GM23338 (cell line): ENCODE data around the gene NSMCE1. TPM values are rescaled to one million over a fixed set of nuclear protein-coding genes. Genes with fewer than 3 reads are reported as not detected.

Experiments
- ATAC-seq: fragments of 200-7000 bp; cut with Tn5 transposase; 3 replicates; pipeline ENCODE4 v1.9.1; 2020
- DNase-seq: peaks from one replicate; pipeline ENCODE4 v3.0.0-alpha.2; 2015; ENCODE audit warnings: low spot score
- H2AFZ ChIP-seq: fragments of 200-600 bp; sonication (generic); 2 replicates; pipeline ENCODE4 v1.8.0; 2016; ENCODE audit warnings: antibody characterized with exemption, mild to moderate bottlenecking, moderate library complexity
- H3F3A ChIP-seq: fragments of 200-600 bp; sonication (generic); replicated peaks from 2 replicates; pipeline ENCODE4 v1.8.0; 2017; ENCODE audit warnings: antibody characterized with exemption, mixed run types, low read depth
- H3K27ac ChIP-seq: fragments of 200-600 bp; sonication (generic); 2 replicates; pipeline ENCODE4 v1.6.1; 2016; ENCODE audit warnings: low read depth
- H3K27me3 ChIP-seq: fragments of 200-600 bp; sonication (generic); 2 replicates; pipeline ENCODE4 v1.8.0; 2016; ENCODE audit warnings: mild to moderate bottlenecking, mixed run types, moderate library complexity; ENCODE audit not compliant: insufficient read depth
- H3K36me3 ChIP-seq: fragments of 200-600 bp; sonication (generic); 2 replicates; pipeline ENCODE4 v1.8.0; 2016; ENCODE audit warnings: mild to moderate bottlenecking; ENCODE audit not compliant: insufficient read depth
- H3K4me1 ChIP-seq: fragments of 200-600 bp; sonication (generic); 2 replicates; pipeline ENCODE4 v1.8.0; 2016; ENCODE audit warnings: mild to moderate bottlenecking, moderate library complexity; ENCODE audit not compliant: insufficient read depth
- H3K4me2 ChIP-seq: fragments of 200-600 bp; sonication (generic); 2 replicates; pipeline ENCODE4 v1.7.1; 2017; ENCODE audit warnings: mixed run types
- H3K4me3 ChIP-seq: fragments of 200-600 bp; sonication (generic); 2 replicates; pipeline ENCODE4 v1.6.1; 2016; ENCODE audit warnings: mixed run types
- H3K79me2 ChIP-seq: fragments of 200-600 bp; sonication (generic); replicated peaks from 2 replicates; pipeline ENCODE4 v1.8.0; 2017; ENCODE audit warnings: mild to moderate bottlenecking; ENCODE audit not compliant: insufficient read depth
- H3K9me2 ChIP-seq: fragments of 200-600 bp; sonication (generic); 2 replicates; pipeline ENCODE4 v1.8.0; 2017; ENCODE audit not compliant: insufficient read depth
- H4K20me1 ChIP-seq: fragments of 200-600 bp; sonication (generic); replicated peaks from 2 replicates; pipeline ENCODE4 v1.8.0; 2017; ENCODE audit warnings: mild to moderate bottlenecking; ENCODE audit not compliant: insufficient read depth
- H3K27ac Mint-ChIP-seq: 2 replicates; pipeline ENCODE4 v1.8.0; 2020; ENCODE audit warnings: inconsistent platforms, mild to moderate bottlenecking, moderate library complexity, mixed read lengths
- H3K27me3 Mint-ChIP-seq: 3 replicates; pipeline ENCODE4 v1.8.0; 2022; ENCODE audit warnings: low read depth, mild to moderate bottlenecking, moderate library complexity, mixed read lengths, inconsistent platforms; ENCODE audit not compliant: insufficient read depth, poor library complexity
- H3K36me3 Mint-ChIP-seq: 3 replicates; pipeline ENCODE4 v1.8.0; 2021; ENCODE audit warnings: low read depth, mild to moderate bottlenecking, inconsistent platforms, moderate library complexity, mixed read lengths
- H3K4me1 Mint-ChIP-seq: 3 replicates; pipeline ENCODE4 v1.8.0; 2020; ENCODE audit warnings: mild to moderate bottlenecking, inconsistent platforms, mixed read lengths
- H3K4me3 Mint-ChIP-seq: 3 replicates; pipeline ENCODE4 v1.8.0; 2021; ENCODE audit warnings: moderate library complexity, mild to moderate bottlenecking, inconsistent platforms, mixed read lengths
- H3K9me3 Mint-ChIP-seq: 3 replicates; pipeline ENCODE4 v1.8.0; 2020; ENCODE audit warnings: moderate library complexity, mild to moderate bottlenecking, inconsistent platforms, mixed read lengths
- ETS1 ChIP-seq: IDR thresholded peaks from 2 replicates; pipeline ENCODE4 v1.6.1; 2016; ENCODE audit warnings: antibody characterized with exemption
- EZH2 ChIP-seq: fragments of 200-600 bp; sonication (generic); IDR thresholded peaks from one replicate; pipeline ENCODE4 v1.8.0; 2017; ENCODE audit warnings: antibody characterized with exemption, mild to moderate bottlenecking, low read depth; ENCODE audit not compliant: unreplicated experiment
- EZH2phosphoT487 ChIP-seq: fragments of 200-600 bp; sonication (generic); IDR thresholded peaks from one replicate; pipeline ENCODE4 v1.8.1; 2018; ENCODE audit warnings: antibody characterized with exemption; ENCODE audit not compliant: unreplicated experiment
- POLR2AphosphoS5 ChIP-seq: IDR thresholded peaks from 2 replicates; pipeline ENCODE4 v1.6.1; 2016; ENCODE audit warnings: antibody characterized with exemption, low read depth
- STAT1 ChIP-seq: IDR thresholded peaks from one replicate; pipeline ENCODE4 v1.6.1; 2016; ENCODE audit warnings: antibody characterized with exemption; ENCODE audit not compliant: unreplicated experiment
- ZNF114 ChIP-seq: fragments of 250-450 bp; sonication (Bioruptor Pico); IDR thresholded peaks from 2 replicates; pipeline ENCODE4 v1.5.0; 2020; ENCODE audit warnings: mild to moderate bottlenecking, moderate library complexity
- ZNF331 ChIP-seq: fragments of 250-450 bp; sonication (Bioruptor Pico); IDR thresholded peaks from 2 replicates; pipeline ENCODE4 v1.5.0; 2020; ENCODE audit warnings: low read depth, mild to moderate bottlenecking, moderate library complexity
- polyA plus RNA-seq: library from polyadenylated mRNA; unstranded; fragments of >200 nt; fragmentation: Nextera tagmentation; extraction: Ambion mirVana; gene quantifications from 2 replicates; pipeline ENCODE4 v1.2.1, GENCODE V29; 2016
- total RNA-seq: library from RNA; depleted of rRNA; stranded (reverse); fragments of >200 nt; shearing (Covaris generic); gene quantifications from 2 replicates; pipeline ENCODE4 v1.2.3, GENCODE V29; 2014
- TF ChIP-seq, protein P1 (sequence below): IDR thresholded peaks from one replicate; pipeline ENCODE4 v1.6.1; 2018; ENCODE audit warnings: antibody characterized with exemption; ENCODE audit not compliant: unreplicated experiment
- TF ChIP-seq, protein P2 (sequence below): fragments of 250-450 bp; sonication (Bioruptor Pico); IDR thresholded peaks from 2 replicates; pipeline ENCODE4 v1.5.0; 2020; ENCODE audit warnings: mild to moderate bottlenecking, moderate library complexity

The NSMCE1 gene
- total and polyA plus RNA-seq, 2 experiments from 2014 or later = 30.6 to 50.8 TPM

DNA sequence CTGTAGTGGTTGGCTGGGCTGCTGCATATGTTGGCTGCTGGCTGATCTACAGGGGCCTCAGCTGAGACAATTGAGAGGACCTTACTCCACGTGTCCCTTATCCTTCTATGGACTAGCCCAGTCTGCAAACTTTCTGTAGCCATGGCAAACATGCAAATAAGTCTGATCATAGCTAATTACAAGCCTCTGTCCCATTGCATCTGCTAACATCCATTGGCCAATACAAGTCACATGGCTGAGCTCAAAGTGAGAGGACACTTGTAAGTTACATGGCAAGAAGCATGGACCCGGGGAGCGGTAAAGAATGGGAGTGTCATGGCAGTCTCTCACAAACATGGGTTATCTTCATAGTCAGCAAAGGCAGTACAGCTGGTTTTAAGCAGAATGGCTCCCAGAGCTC lies 33.6 kb upstream of the NSMCE1 start:
- peaks cover 5% of the 10 kb centered on the region for H3K36me3 Mint-ChIP-seq
- H3K27me3 ChIP-seq = no peaks in the 10 kb centered on the region
- TF ChIP-seq, protein P1, sequence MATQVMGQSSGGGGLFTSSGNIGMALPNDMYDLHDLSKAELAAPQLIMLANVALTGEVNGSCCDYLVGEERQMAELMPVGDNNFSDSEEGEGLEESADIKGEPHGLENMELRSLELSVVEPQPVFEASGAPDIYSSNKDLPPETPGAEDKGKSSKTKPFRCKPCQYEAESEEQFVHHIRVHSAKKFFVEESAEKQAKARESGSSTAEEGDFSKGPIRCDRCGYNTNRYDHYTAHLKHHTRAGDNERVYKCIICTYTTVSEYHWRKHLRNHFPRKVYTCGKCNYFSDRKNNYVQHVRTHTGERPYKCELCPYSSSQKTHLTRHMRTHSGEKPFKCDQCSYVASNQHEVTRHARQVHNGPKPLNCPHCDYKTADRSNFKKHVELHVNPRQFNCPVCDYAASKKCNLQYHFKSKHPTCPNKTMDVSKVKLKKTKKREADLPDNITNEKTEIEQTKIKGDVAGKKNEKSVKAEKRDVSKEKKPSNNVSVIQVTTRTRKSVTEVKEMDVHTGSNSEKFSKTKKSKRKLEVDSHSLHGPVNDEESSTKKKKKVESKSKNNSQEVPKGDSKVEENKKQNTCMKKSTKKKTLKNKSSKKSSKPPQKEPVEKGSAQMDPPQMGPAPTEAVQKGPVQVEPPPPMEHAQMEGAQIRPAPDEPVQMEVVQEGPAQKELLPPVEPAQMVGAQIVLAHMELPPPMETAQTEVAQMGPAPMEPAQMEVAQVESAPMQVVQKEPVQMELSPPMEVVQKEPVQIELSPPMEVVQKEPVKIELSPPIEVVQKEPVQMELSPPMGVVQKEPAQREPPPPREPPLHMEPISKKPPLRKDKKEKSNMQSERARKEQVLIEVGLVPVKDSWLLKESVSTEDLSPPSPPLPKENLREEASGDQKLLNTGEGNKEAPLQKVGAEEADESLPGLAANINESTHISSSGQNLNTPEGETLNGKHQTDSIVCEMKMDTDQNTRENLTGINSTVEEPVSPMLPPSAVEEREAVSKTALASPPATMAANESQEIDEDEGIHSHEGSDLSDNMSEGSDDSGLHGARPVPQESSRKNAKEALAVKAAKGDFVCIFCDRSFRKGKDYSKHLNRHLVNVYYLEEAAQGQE = no peak
- TF ChIP-seq EZH2phosphoT487 (no peak), POLR2AphosphoS5 (no peak), ZNF331 (CRISPR knock-in tag) (no peak), STAT1 (no peak), EZH2 (no peak)
- H3K27ac ChIP-seq = no peak overlapping the region
- no peak overlapping the region for H3K4me3 Mint-ChIP-seq
- no peak for ATAC-seq
- H3K4me1 Mint-ChIP-seq = no peaks in the 10 kb centered on the region
- no peak for DNase-seq
- peak overlapping the region; percentile 56; the same call in 1 of the 2 replicates for H2AFZ ChIP-seq
- H3K27me3 Mint-ChIP-seq = peaks cover 9% of the 10 kb centered on the region
- H3K36me3 ChIP-seq = no peaks in the 10 kb centered on the region
- no peak overlapping the region for H3K4me2 ChIP-seq
- H3K4me3 ChIP-seq = no peak overlapping the region
- H3K9me2 ChIP-seq = no peaks in the 10 kb centered on the region
- peak overlapping the region; percentile 55; the same call in 1 of the 2 replicates for H3K27ac Mint-ChIP-seq
- no peaks in the 10 kb centered on the region for H3K79me2 ChIP-seq
- H3K4me1 ChIP-seq = no peaks in the 10 kb centered on the region
- no peaks in the 10 kb centered on the region for H3F3A ChIP-seq
- no peaks in the 10 kb centered on the region for H4K20me1 ChIP-seq
- peaks cover 11% of the 10 kb centered on the region; the same call in 2 of the 3 replicates for H3K9me3 Mint-ChIP-seq

DNA sequence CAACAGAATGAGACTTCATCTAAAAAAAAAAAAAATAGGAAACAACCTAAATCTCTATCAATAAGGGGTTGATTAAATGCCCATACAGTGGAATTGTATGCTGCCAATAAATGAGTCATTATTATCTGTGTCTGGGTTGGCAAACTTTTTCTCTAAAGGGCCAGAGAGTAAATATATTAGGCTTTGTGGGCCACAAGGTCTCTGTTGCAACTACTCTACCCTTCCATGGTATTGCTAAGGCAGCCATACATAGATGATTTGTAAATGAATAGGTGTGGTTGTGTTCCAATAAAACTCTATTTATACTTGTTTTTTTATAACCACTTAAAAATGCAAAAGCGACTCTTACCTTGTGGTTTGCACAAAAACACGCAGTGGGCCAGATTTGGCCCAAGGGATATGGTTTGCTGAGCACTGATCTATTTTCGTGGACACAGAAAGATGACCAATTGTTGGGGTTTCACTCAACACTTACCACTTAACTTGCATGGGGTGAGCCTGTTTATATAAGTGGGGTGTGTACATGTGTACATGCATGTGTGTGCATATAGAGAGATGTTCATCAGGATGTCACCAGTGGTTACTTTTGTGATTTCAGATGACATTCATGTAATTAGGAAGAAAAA lies 32.8 kb upstream of the NSMCE1 start:
- no peaks in the 10 kb centered on the region for H3K4me1 ChIP-seq
- no peaks in the 10 kb centered on the region for H3F3A ChIP-seq
- no peak overlapping the region for H3K4me2 ChIP-seq
- H3K4me3 Mint-ChIP-seq = no peak overlapping the region
- no peak overlapping the region for H3K27ac Mint-ChIP-seq
- no peak overlapping the region for H3K4me3 ChIP-seq
- H3K27me3 Mint-ChIP-seq = peaks cover 9% of the 10 kb centered on the region
- H3K36me3 ChIP-seq = no peaks in the 10 kb centered on the region
- H3K9me2 ChIP-seq = no peaks in the 10 kb centered on the region
- no peak for ATAC-seq
- DNase-seq = no peak
- H3K4me1 Mint-ChIP-seq = no peaks in the 10 kb centered on the region
- H3K79me2 ChIP-seq = no peaks in the 10 kb centered on the region
- H3K27ac ChIP-seq = no peak overlapping the region
- H2AFZ ChIP-seq = no peak overlapping the region
- H3K9me3 Mint-ChIP-seq = peaks cover 6% of the 10 kb centered on the region; the same call in 2 of the 3 replicates
- no peaks in the 10 kb centered on the region; the same call in 1 of the 3 replicates for H3K36me3 Mint-ChIP-seq
- H4K20me1 ChIP-seq = no peaks in the 10 kb centered on the region
- H3K27me3 ChIP-seq = no peaks in the 10 kb centered on the region
- no peak for TF ChIP-seq ETS1
- no peak for TF ChIP-seq EZH2phosphoT487
- TF ChIP-seq, protein P2, sequence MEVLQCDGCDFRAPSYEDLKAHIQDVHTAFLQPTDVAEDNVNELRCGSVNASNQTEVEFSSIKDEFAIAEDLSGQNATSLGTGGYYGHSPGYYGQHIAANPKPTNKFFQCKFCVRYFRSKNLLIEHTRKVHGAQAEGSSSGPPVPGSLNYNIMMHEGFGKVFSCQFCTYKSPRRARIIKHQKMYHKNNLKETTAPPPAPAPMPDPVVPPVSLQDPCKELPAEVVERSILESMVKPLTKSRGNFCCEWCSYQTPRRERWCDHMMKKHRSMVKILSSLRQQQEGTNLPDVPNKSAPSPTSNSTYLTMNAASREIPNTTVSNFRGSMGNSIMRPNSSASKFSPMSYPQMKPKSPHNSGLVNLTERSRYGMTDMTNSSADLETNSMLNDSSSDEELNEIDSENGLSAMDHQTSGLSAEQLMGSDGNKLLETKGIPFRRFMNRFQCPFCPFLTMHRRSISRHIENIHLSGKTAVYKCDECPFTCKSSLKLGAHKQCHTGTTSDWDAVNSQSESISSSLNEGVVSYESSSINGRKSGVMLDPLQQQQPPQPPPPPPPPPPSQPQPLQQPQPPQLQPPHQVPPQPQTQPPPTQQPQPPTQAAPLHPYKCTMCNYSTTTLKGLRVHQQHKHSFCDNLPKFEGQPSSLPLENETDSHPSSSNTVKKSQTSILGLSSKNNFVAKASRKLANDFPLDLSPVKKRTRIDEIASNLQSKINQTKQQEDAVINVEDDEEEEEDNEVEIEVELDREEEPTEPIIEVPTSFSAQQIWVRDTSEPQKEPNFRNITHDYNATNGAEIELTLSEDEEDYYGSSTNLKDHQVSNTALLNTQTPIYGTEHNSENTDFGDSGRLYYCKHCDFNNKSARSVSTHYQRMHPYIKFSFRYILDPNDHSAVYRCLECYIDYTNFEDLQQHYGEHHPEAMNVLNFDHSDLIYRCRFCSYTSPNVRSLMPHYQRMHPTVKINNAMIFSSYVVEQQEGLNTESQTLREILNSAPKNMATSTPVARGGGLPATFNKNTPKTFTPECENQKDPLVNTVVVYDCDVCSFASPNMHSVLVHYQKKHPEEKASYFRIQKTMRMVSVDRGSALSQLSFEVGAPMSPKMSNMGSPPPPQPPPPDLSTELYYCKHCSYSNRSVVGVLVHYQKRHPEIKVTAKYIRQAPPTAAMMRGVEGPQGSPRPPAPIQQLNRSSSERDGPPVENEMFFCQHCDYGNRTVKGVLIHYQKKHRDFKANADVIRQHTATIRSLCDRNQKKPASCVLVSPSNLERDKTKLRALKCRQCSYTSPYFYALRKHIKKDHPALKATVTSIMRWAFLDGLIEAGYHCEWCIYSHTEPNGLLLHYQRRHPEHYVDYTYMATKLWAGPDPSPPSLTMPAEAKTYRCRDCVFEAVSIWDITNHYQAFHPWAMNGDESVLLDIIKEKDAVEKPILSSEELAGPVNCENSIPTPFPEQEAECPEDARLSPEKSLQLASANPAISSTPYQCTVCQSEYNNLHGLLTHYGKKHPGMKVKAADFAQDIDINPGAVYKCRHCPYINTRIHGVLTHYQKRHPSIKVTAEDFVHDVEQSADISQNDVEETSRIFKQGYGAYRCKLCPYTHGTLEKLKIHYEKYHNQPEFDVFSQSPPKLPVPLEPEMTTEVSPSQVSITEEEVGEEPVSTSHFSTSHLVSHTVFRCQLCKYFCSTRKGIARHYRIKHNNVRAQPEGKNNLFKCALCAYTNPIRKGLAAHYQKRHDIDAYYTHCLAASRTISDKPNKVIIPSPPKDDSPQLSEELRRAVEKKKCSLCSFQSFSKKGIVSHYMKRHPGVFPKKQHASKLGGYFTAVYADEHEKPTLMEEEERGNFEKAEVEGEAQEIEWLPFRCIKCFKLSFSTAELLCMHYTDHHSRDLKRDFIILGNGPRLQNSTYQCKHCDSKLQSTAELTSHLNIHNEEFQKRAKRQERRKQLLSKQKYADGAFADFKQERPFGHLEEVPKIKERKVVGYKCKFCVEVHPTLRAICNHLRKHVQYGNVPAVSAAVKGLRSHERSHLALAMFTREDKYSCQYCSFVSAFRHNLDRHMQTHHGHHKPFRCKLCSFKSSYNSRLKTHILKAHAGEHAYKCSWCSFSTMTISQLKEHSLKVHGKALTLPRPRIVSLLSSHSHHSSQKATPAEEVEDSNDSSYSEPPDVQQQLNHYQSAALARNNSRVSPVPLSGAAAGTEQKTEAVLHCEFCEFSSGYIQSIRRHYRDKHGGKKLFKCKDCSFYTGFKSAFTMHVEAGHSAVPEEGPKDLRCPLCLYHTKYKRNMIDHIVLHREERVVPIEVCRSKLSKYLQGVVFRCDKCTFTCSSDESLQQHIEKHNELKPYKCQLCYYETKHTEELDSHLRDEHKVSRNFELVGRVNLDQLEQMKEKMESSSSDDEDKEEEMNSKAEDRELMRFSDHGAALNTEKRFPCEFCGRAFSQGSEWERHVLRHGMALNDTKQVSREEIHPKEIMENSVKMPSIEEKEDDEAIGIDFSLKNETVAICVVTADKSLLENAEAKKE (CRISPR knock-in tag) = no peak
- no peak for TF ChIP-seq EZH2
- TF ChIP-seq ZNF114 (CRISPR knock-in tag) = no peak
